GM18499 (cell line): ENCODE data around the gene KERA.

ENCODE experiments used
- ATAC-seq: cut with Tn5 transposase; IDR thresholded peaks from one replicate; pipeline ENCODE4 v1.9.1; 2021; ENCODE audit warnings: moderate number of reproducible peaks; ENCODE audit not compliant: insufficient read depth, unreplicated experiment

Gene KERA

DNA sequence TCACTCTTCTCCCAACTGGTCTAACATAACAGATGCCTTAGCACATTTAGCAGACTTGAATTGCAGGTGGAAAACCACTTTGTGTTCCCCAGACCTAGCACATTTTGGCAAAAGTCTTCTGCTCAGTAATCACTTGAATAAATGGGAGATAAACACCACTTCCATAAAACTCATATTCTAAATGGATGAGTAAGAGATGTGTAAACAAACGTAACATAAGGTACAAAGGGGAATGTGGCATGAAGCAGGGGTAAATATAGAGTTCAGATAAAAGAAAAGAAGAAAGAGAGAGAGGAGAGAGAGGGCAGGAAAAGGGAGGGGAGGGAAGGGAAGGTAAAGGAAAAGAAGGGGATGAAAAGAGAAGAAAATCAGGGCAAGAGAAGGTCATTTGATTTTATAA, 17.0 kb upstream of the KERA start:
- no peak for ATAC-seq

DNA sequence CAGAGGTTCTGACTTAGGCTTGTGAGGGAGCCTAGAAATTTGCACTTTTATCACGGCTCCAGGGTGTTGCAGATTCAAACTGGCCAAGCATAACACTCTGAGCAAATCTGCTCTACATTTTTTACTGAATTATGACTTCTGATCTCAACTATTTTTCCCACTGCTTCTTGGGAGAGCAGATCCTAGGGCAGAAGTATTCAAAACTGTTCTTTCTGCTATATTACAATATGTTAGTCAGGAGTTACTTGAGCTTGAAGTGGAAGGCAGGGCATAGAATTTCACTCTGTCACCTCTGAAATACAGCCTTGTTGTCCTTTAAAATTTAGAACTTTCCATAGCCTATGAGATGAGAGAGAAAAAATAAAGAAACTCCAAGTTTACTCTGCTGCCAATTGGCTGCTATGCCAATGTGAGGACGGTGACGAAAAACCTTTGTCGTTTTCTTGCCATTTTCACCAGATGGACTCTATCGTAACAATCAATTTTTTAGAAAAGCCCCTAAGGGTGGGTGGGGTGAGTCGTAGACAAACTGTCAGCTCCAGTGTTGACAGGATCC, 16.4 kb upstream of the KERA start:
- no peak for ATAC-seq

DNA sequence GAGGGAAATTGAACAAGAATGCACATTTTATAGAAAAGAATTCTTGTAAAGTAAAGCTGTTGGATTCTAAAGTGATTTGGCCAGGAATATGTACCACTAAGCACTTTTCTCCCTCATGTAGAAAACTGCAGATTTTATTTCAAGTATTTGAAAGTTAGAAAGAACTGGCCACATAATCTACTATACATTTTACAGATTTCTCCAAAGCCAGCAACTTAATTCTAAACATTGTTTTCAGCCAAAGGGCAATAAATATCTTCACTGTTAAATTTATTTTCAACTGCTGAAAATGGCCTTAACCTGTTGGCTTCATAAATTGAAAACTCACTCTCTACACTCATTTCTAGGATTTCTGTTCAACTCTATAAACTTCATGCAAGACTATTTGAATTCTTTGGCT, 15.6 kb upstream of the KERA start:
- no peak for ATAC-seq

DNA sequence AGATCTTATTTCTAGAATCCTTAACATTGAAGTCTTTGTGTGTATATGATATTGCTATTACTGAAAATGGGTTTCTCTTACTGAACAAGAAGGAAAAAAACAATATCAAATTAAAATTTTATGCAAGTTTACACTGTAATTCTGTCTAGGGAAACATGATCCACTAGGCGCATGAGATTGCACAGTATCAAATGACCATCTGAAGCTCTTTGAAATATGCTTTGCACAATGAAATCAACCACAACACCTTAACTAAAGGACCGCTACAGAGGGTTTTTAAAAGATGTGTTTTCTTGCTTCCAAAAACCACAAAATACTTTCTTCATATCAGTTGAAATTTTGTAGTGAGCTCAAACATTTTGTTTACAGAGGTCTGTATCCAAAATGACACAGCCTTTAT, 15.1 kb upstream of the KERA start:
- ATAC-seq, result no peak

DNA sequence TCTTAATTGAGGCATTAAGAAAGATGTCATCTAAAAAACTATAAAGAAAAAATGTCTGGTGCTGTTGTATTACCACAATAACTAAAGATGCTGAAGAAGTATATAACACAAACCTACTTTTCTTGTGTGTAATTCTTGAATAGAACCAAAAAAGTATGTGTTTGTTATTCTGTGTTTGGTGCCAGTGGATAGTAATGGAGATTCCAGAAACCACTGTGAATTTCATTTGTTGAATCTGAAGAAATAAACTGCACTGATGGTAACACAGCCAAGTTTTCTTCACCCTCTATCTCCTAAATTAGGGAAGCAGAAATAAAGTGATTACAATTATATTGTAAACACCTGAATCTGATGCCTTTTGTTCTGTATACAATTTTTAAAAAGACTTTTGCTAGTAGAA, 13.1 kb upstream of the KERA start:
- ATAC-seq, result no peak

DNA sequence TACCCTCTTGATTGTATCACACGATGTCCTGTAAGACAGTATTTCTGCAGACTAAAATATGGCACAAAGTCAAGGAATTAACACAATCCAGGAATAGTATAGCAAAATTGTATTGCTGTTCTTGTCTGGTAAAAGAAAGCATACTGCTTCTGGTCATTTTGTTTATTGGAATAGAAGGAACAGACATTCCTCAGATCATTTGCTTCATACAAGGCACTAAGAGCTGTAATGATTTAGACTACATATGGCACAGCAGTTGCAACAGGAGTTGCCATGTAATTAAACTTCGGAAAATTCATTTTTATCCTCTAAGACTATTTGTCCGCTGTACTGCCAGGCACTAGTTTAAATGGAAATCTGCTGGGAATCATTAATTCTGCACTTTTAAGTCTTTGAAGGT, 7.6 kb upstream of the KERA start:
- no peak for ATAC-seq

DNA sequence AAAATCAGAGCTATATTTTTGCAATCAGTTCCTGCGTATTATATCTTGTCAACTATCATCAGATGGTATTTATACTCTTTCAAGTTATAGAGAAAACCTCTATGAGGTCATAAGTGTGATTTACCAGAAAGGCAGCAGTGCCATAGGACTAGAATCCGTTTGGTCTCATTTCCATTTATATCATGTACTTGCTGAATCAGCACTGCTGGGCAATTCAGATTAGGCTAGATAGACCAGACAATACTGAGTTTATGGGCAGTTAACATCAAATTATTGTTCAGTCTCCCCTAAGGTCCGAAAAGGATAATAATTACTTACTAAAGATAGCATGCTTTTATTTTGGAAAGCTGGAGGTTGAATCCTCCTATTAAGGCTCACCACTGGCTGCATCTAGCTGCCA, 6.8 kb upstream of the KERA start:
- no peak for ATAC-seq

DNA sequence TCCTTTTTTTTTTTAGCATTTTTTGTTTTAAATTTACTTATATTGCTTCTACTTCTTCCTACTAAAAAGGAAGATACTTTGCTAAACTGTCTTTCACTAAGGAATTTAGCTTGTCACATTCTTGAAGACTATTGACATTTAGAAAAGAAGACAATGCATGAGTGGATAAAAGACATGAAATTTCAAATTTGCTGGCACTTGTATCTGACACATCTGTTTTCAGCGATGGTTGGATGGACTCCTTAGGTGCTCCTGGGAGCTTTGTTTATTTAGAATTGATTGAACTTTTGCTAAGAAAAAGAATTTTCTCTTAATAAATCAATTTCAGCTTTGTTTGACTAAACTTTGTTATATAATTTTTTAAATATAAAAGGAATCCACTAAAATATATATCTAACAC, 3.3 kb upstream of the KERA start:
- no peak for ATAC-seq

DNA sequence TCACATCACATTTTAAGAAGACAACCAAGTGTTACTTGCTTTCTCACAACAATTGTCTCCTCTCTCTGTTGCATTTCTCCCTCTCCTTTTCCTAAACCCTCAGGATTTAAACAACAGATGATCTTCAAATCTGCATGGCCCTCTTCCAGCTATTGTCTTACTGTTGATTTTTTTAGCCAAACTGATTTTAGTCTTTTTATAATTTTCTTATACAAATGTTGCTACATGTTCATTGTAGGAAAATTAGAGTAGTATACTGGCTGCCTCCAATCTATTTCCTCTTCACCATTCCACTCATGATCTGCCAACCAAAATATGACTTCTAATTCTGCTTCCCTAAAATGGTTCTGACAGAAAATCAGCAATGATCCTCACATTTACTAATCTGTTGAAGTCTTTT, 1.4 kb upstream of the KERA start:
- no peak for ATAC-seq

DNA sequence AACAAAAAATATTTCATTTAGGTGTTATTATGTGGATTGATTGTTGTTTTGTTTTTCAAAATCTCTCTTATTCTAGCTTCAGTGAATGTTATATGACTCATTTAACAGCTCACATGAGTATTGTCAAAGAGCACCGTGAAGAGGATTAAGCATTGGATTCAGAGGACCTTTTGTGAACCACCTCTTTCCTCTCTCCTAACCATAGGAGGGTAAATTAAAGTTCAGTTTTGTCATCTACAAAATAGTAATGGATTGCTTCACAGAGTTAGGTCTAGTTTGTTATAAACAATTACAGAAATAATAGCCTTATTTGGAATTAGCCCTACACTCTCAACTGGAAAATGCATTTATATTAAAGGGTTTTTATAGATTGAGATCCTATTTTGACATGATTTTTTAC, 962 bp upstream of the KERA start:
- no peak for ATAC-seq

DNA sequence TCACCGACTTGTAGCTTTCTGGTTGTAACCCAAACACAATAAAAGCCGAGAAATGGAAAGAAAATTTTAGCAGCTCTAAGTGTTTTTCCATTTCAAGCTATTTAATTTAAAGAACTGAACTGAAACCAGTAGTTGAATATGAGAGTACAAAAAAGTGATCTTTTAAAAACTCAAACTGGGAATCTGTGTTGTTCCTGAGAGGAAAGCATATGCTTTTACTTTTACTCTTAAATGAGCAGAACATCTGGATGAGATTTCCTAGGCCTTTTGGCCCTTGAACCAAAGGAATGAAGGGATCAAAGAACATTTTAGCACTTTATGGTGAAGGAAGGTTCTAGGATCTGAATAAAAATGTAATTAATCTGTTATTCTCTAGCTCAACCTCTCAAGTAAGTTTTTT, 1.3 kb downstream of the KERA start:
- ATAC-seq, result no peak

DNA sequence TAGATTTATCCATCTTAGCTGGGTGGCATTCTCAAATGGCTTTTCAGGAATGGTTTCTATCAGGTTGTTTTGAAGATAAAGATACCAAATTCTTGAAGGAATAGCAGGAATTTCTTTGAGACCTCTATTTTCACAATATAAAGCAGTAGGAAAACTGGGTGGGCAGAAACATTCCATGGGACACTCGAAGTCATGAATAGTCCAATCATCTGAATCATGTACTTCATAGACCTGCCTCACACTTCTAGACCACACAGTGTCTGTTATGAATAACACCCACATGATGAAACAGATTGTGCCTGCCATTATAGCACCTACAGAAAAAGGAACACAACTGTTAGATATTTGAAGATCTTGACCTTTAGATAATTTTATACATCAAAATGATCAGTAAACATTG, 1.8 kb downstream of the KERA start:
- no peak for ATAC-seq

DNA sequence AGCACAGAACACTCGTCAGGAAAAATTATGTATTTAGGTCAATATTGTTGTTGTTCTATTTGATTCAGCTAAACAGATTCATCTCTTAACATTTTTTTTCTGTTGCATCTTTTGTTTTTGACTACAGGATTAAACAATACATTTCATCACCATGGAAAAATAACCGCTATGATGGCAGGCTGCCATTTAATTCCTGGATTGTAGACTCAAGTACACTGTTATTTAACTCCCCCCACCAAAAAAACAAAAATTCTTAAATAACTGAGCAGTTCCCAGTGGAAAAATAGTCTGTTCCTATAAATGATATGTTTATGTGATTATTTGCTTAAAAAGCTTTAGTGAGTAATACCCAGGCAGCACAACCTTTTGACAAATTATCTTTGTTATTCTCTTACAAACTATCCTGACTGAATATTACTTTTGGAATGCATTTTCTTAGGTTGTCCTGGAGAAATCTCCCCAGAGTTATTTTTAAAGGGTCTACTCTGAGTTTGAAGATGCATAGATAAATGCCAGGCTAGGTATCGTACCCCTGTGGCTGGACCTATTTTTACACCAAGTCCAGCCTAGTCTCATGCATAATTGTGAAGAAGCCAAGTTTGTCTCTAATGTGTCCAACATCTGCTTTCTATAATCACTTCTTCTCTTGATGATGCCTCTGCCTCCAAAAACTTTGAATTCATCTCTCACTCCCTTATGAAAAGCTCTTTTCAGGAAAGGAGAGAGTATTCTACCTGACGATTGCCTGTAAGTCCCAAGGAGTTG, 3.7 kb downstream of the KERA start:
- no peak for ATAC-seq

DNA sequence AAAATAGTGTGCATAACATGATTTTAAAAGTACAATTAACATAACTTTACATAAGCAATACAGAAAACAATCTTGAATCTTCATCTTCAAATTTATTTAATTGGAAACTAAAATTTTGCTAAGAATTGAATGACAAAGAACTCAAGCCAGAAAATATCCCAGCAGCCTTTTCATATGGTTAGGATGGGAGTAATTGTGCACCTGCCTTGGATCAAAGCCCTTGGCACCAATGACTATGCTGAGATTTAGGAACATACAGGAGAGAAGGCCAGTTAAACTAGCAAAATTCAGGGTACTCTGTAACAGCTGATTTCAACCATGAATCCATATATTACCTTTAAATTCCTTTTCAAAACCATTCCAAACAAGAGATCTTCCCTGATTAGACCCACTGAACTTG, 5.8 kb downstream of the KERA start:
- no peak for ATAC-seq

DNA sequence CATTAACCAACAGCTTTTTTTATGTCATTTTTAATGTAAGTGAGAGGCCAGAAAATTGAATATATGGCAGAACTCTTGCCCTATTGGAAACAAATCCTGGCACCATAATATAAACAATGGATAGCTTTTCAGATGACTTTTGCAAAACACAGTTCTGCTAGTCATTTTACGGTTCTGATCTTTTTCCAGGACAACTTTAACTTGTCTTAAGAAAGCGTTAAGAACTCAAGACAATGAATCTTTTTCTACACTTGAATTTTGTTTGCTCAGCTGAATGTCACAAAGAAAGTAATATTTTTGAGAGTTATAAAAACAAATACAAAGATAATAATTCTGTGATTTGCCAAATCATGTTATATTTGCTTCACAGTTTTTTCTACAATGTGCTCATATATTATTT, 13.2 kb downstream of the KERA start:
- ATAC-seq, result no peak

DNA sequence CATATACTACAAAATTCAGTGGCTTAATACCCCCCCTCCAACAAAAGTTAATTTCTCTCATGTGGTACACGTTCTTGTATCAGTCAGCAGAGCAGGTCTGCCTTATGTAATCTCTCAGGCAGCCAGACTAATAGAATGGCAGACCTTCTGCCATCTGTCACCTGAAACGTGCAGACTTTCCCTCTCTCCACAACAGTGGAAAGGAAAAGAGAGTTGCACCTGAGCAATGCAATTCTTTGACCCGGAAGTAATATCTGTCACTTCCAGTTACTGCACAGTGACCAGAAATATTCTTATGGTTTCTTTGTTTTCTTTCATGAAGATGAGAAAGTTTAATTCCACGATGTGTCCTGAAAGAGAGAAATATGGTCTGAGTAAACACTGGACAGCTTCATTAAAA, 14.4 kb downstream of the KERA start:
- no peak for ATAC-seq

DNA sequence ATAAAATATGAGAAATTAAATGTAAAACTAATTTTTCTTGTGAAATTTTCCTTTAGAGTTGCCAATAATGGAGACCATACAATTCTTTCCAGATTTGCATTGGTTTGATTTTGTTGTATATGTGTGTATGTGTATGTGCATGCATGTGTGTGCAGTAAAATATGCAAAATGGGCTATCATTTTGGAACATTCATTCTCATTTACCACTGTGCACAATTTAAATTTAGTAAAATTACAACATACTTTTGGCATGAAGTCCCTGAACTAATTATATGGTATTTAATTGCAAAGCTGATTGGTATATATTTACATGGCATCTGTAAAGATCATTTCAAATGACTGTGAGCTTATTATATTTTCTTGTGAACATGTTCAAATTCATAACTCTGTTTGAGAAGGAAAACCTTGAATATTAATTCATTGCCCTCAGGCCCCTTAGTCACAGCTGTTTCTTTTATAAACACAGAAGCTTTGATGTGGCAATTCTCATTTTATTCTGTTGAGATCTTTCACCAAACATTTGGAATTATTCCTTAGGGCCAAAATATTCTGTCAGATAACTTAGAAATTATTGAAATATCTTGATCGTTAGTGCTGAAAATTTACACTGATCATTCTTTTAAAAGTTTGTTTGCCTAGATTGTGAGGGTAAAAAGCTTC, 17.6 kb downstream of the KERA start:
- ATAC-seq, result no peak

DNA sequence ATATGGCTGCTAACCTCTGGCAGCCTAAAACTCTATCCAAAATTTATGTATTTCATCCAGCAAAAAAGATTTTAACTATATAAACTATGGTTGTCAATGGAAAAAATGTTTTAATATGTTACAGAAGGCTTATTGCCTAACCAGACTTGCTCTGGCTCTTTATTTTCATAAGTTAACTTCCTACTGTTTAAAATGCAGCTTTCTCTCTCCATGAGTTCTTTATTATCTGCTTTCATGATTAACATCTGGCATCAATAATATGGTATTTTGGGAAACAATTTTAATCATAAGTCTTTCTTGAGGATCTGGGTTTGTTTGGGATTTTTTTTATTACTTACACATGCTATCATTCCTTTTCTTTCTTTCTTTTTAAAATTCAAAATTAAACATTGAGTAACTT, 20.5 kb downstream of the KERA start:
- ATAC-seq, result no peak

DNA sequence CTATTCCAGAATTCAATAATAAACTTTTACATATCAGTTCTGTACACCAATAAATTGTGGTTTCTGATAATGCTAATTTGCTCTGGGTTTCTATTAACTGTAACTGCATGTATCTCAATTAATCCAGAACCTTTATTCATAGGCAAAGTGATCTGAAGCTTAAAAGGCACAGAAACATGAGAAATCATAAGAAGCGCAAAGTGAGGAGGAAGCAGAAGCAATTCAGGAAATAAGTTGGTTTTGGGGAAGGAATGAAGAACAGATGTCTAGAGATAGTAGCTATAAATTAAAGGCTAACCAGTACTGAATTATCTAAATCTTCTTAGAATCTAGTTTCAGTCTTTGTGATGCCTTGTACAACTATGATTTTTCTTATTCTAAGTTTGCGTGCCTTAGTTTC, 24.6 kb downstream of the KERA start:
- ATAC-seq, result no peak

DNA sequence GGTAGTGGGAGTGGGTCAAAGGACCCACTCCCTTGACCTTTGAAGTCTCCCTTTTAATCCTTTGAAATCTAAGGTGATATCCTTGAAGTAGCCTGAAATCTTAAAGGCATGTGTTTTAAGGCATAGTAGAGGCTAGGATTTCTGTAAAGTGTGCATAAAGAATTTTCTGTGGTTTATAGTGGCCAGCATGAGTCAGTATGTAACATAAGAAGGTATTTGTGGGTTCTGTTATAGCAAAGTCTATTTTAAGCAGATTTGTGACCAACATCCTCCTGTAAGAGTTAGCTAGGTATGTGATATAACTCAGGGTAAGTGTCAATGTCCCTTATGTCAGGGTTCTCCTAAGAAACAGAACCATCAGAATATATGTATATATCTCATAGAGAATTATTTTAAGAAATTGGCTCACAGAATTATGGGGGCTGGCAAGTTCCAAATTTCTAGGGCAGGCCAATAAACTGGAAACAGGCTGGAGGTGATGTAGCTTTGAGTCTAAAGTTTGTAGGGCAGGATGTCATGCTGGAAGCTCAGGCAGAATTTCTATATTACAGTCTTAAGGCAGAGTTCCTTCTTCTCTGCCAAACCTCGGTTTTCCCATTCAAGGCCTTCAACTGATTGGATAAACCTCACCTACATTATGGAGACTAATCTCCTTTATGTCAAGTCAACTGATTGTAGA, 34.4 kb downstream of the KERA start:
- ATAC-seq, result peak; percentile 96

DNA sequence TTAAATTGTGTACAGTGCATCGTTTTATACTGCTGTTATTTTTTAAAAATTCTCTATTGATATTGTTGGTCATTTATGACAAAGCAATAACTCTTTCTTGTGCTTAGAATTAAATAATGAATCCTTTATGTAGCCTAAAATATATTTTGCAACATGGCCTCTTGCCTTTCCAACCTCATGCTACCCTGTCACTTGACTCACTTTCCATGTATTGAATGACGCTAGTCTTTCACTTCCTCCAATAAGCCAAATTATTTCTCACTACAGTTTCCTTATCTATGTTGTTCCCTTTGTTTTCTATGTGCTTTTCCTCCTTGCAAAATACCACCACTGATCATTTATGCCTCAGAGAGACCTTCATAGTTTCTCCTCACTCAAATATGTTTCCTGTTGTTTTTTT, 36.7 kb downstream of the KERA start:
- no peak for ATAC-seq
